GM19099 (cell line): Measurements from ENCODE around the gene ARHGAP28.

Experiments
- POLR2A ChIP-seq: IDR thresholded peaks from 3 replicates; pipeline ENCODE4 v1.6.1; 2011; ENCODE audit warnings: low read depth; ENCODE audit not compliant: insufficient read length; ENCODE audit errors: extremely low read depth

The ARHGAP28 gene

DNA sequence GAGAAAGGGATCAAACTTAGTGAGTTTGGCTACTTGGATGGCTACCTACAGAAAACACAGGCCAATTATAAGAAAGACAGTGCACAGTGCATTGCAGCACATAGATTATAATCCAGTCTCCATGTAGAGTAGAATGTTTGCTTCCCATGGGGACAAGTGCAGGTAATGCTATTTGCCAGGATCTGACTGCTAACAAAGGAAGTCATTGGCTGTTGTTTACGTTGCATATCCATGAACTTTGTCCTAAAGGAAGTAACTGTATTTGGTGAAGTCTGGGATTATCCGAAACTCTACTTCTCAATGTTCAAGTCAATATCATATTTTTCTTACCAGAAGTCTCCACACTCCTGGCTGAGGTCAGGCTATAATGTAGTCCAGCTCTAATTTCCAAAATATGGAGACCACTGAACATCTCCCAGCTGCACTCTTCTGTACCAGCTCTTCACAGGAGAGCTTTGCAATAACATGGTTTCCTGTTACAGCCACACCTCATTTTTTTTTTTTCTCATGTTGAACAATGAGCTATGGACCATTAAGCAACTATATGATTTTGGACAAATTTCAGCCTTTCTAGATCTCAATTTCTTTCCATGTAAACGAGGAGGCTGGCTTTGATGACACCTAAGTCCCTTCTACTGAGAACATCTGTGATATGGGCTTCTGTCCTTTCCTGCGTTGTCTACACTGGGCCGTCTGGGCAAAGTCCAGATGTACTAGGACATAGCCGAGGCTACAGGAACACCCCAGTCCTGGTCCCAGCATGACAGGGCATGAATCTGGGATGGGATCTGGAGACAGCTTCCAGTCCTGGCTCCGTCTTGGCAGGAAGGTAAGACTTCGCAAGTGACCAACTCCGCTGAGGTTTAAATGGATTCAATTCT is 233.3 kb downstream of the ARHGAP28 start:
- no peak for TF ChIP-seq POLR2A

DNA sequence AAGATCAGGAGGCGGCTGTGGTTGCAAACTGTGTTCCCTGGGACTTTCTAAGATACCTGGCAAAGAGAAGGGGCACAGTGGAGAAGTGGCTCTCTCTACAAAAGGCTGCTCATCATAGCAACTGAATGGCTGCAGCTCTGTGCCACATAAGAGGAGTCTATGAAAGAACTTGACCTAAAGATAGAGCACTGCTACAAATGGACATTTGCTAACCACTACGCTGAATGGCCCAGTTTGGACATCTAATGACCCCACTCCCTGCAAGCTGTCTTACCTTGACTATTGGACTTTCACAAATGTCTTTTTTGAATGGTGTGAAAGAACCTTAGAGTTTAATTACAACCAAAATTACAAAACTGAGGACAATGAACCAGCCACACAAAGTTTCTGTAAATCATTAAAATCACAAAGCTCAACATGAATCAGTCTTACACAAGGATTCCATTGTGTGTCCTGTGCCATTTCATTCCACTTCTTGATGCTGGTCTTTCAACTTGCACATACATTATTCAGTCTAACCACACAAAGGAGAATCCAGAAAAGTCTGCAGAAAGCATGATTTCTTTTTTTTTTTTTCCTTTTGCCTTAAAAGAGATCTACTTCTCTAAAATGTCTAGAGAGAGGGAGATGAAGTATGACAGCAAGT is 234.1 kb downstream of the ARHGAP28 start:
- no peak for TF ChIP-seq POLR2A
